Fibroblast of gingiva (primary cell): ENCODE results near the gene FBL.
"Not testable (repeated sequence)": the region's sequence is repeated elsewhere in the genome, so short reads cannot be mapped to it uniquely, and the experiment has no call there.

Experiments
- DNase-seq: peaks from one replicate; pipeline ENCODE4 v3.0.0-alpha.2; 2011; ENCODE audit warnings: low read depth

FBL gene

DNA sequence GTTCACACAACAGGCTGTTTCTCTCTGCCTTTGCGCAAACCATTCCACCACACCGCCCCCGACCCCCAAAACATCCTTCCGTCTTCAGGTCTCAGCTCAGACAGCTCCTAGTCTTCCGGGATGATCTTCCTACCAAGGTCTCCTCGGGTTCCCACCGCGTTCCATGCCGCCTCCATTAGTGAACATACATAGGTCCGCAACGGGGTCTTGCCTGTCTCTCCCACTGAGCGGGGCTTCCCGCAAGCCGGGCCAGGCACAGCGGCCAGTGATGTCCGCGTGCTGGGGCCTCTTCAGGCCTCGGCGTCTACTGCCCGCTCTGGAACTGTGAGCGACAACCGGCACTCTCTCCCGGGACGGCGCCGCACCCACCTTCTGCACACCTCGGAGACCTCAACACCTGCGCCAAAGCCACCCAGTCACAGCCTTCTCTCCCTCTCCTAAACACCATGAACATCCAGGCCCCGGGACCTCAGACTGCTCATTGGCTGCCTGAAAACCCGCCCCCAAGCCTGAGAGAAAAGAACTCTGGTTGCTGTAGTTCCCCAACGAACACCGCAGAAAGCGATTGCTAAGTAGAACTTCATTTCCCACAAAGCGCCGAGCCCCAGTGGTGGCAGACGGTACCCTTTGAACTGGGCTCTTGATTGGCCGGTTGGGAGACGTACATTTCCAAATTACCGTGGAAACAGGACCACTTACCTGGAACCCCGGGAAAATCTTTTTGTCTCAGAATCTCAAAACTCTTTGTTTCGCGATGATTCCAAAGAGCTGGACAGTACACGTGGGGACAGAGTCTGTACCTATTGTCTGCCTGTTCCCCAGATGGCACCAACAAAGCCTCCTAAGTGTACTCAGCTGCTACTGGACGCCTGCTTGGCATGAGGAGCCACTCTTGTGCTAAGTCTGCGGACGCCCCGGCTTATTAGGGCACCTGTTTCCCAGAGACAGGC, 21.8 kb downstream of the FBL start:
- DNase-seq: peak; percentile 90

DNA sequence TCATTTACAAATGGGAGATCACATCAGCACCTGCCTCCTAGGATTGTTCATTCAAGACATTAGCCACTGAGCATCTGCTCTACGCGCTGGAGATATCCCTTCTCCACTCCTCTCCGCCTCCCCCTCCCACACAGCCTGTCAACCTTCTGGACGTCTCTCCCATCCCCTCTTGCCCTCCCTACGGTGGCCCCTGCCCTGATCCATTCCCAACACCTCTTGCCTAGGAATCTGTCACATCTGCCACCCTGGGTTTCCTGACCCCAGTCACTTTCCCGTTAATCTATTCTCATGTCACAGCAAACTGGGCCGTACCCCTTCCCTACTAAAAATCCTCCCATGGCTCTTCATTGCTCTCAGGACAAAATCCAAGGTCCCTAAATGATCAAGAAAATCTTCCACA, 22.5 kb downstream of the FBL start:
- no peak for DNase-seq

DNA sequence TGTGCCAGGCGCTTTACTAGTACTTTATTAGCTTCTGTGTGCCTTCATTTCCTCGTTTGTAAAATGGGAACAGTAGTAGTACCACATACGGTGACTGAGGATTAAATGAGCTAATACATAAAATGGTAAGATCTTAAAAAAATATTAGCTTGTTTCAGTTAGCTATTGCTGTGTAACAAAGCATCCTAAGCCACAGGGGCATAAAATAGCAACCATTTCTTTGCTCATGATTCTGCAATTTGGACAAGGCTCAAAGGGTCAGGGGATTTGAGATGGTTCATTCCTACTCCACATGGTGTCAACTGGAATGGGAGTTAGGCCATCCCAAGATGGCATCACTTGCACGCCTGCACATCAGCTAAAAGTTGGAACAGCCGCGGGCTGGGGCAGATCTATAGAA, 25.5 kb downstream of the FBL start:
- no peak for DNase-seq

- DNase-seq: no peak
These were observed 26.4 kb downstream of the FBL start for GRCh38 chr19:39819786-39820185.

DNA sequence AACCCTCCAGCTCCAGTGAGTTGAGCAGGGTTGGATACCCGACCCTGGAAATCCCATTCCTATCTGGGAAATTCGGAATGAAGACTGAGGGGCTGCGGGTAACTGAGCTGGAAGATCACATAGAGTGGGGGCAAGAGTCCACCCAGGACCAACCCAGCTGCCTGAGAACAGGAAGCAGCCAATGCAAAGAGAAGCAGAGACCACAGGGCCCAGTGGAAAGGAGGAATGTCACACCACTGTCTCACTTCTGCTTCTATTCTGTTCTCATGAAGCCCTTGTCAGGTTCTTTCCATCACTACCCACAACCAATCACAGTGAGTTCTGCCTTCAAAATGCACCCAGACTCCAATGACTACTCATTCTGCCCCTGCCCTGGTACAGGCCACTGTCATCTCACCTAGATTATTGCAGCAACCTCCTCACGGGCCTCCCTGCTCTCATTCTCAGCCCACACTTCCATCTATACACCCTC, 27.5 kb downstream of the FBL start:
- no peak for DNase-seq

GRCh38 chr19:39817888-39818561, 28.2 kb downstream of the FBL start:
- DNase-seq: no peak

GRCh38 chr19:39816287-39817048, 29.7 kb downstream of the FBL start:
- DNase-seq: no peak

DNA sequence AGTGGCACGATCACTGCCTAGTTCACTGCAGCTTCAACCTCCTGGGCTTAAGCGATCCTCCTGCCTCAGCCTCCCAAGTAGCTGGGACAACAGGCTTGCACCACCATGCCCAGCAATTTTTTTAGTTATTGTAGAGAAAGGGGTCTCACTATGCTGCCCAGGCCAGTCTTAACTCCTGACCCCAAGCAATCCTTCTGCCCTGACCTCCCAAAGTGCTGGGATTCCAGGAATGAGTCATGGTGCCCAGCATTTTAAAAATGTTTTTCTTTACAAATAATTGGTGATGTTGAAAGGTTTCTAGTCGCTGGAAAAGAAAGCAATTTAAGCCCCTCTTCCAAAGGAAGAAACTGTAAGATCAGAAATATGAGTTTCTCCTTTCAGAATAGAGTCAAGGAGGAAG, 31.6 kb downstream of the FBL start:
- DNase-seq: peak; percentile 35

DNA sequence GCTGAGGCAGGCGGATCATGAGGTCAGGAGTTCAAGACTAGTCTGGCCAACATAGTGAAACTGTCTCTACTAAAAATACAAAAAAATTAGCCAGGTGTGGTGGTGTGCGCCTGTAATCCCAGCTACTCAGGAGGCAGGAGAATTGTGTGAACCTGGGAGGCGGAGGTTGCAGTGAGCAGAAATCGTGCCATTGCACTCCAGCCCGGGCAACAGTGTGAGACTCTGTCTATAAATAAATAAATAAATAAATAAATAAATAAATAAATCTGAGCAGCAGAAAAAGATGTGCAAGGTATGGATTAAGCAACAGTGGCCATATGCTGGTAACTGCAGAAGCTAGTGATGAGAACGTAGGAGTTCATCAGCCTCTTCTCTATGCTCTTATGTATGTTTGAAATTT, 32.1 kb downstream of the FBL start:
- not testable (repeated sequence) for DNase-seq

DNA sequence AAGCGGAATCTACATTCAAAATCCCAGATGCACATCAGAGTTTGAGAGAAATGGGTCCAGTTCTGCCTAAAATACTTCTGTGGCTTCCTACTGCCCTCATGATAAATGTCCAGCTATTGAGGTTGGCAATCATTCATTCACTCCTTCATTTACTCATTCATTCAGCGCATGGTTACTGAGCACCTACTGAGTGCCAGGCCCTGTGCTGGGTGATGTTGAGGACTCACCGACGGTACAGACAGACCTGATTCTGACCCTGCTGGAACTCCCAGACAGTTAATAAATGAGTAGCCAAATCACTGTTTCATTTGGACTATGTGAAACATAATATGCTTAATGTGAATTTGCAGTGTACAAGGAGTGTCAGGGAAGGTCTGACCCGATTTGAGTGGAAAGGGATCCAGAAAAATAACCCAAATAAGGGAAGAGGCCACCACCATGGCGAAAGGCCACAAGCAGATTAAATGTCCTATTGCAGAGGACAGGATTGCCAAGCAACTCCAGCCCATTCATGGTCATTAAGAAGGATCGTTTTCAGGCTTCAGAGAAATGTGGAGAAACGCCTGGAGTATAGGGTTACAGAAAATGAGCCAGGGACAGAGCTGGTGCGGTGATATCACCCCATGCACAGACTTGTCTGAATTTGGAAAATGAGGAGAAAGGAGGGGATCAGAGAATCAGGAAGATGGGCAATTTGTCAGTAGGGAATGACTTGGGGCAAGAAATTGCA, 32.8 kb downstream of the FBL start:
- peak; percentile 76 for DNase-seq

DNA sequence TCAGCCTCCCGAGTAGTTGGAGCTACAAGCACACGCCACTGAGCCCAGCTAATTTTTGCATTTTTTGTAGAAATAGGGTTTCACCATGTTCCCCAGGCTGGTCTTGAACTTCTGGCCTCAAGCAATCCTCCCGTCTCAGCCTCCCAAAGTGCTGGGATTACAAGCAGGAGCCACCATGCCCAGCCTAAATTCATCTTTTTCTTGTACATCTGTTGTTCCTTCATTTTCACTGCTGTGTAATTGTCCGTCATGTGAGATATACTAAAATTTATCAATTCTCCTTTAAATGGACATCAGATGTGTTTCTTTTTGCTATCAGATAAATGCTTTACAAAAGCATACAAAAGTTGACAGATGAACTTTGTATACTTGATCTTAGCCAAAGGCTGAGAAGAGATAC, 35.1 kb downstream of the FBL start:
- no peak for DNase-seq

DNA sequence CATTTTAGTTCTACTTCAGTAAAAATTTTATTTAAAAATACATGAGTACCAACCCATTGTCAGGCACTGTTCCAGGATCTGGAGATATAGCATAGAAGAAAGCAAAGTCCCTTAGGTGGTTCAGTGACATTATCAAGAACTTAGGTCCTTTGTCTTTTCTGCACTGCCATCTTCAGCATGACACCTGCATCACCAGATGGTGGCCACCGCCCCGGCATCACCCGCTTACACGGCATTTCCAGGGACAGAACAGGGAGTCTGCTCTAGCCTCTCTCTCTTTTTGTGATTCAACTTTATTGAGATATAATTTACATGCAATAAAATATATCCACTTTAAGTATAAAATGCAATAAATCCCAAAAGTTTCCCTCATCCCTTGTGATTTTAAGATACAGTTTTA, 35.8 kb downstream of the FBL start:
- no peak for DNase-seq

DNA sequence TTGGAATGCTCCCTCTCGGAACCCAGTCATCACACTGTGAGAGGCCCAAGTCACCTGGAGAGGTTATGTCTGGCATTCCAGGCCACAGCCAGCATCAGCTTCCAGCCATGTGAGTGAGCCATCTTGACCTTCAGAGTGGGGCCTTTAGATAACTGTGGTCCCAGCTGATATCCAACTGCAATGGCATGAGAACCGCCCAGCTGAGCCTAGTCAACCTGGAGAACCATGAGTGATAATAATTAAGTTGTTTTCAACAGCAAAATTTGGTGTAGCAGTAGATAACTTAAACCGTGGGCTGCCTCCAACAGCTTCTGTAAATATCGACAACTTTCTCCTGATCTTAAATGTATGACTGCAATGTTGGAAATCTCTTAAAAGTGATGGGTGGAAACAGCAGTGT, 36.8 kb downstream of the FBL start:
- DNase-seq: no peak

GRCh38 chr19:39808688-39809087, 37.5 kb downstream of the FBL start:
- DNase-seq: not testable (repeated sequence)

DNA sequence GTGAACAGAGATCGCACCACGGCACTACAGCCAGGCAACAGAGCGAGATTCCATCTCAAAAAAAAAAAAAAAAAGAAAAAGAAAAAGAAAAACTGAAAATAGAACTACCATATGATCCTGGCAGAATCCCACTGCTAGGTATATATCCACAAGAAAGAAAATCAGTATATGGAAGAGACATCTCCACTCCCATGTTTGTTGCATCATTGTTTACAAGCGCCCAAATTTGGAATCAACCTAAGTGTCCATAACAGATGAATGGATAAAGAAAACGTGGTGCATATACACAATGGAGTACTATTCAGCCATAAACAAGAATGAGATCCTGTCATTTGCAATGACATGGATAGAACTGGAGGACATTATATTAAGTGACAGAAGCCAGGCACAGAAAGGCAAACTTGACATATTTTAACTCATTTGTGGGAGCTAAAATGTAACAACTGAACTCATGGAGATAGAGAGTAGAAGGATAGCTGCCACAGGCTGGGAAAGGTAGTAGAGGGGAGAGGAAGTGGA, 38.3 kb downstream of the FBL start:
- no peak for DNase-seq

- no peak for DNase-seq
These were observed 41.1 kb downstream of the FBL start for GRCh38 chr19:39805104-39805503.

DNA sequence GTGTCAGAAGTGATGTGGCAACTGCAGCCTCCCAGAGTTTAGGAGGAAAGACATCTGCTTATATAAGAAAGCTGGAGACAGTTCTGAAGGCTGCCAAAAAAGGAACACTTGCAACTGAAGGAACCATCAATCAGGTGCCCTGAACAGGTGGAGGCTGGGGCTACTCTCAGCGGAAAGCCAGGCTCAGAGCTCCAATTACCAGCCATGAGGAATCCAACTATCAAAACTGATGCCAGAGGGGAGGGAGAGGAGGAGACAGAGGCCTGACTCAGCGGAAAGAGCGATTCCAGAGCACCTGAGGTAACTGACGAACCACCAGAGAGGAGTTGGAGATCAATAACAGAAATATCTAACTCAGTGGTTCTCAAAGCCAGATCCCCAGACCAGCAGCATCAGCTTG, 43.2 kb downstream of the FBL start:
- no peak for DNase-seq

DNA sequence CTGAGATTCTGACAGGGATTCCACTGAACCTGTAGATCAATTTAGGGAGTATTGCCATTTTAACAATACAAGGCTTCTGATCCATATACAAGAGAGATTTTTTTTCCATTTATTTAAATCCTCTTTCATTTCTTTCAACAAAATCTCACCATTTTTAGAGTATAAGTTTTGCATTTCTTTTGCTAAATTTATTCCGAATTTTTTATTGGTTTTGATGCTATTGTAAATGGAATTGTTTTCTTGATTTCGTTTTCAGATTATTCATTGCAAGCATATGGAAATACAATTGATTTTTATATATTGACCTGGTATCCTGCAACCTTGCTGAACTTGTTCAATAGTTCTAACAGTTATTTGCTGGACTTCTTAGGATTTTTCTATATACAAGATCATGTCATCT, 49.1 kb downstream of the FBL start:
- DNase-seq: no peak

- no peak for DNase-seq
These were observed 50.1 kb downstream of the FBL start for GRCh38 chr19:39796000-39796498.

DNA sequence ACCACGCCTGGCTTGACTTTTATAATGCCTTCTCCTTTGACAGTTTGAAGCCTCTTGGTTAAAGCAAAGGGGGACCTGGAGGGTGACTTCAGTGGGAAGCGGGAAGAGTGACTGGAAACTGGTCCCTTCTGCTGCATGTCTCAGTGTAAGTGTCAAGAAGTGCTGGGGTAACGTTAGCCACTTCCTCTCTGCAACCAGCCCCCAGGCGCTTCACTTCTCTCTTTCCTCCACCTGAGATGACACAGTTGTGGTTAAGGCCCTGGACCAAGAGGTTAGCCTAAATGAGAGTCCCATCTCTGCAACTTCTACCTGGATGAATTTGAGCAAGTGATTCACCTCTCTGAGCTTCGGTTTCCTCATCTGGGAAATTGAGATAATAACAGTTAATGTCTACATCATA, 51.2 kb downstream of the FBL start:
- no peak for DNase-seq

GRCh38 chr19:39792999-39793546, 53.1 kb downstream of the FBL start:
- peak; percentile 79 for DNase-seq
